Camera-type eye (tissue), 1 donor: ENCODE results near the gene GALT. TPM values are rescaled to one million over a fixed set of nuclear protein-coding genes. Genes with fewer than 3 reads are reported as not detected.

ENCODE experiments used
- total RNA-seq: library from RNA; depleted of rRNA; stranded (reverse); fragments of >200 nt; gene quantifications from one replicate; pipeline ENCODE4 v1.2.3, GENCODE V29; 2014

GALT gene
- total RNA-seq = 60.7 TPM

DNA sequence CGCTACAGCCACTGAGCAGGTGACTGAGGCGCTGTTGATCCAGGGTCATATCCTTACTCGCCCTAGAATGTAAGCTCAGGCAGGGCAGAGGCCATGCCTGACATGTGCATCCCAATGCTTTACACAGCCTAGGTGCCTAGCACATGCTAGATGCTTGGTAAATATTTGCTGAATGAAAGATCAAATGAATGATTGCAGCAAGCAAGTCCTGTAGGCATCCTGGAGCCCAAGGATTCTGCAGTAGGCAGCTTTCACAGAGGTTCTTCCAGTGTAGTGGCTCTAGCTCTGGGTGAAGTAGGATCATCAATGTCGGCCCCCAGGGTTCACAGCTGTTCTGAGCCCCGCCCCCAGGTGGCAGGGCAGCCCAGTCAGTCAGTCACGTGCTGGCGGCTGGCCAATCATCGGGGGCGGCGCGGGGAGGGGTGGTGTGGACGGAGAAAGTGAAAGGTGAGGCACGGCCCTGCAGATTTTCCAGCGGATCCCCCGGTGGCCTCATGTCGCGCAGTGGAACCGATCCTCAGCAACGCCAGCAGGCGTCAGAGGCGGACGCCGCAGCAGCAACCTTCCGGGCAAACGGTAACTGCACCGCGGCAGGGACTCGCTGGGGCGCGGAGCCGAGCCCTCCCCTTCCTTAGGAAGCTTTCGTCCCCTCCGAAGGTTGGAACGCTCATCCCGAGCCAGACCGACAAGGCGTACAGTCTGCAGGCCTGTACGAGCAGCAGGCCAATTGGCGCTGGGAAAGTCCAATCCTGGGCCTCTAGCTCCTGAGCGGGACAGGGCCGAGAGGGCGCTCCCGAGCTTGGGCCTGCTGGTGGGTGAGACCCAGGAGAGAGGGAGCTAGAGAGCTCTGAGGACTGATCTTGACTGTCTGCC, at the start of gene GALT:
Gene GALT (plus strand): TSS at position 465 of the 873 bp plus-strand sequence. CDS start 30 bp downstream, at position 495.

DNA sequence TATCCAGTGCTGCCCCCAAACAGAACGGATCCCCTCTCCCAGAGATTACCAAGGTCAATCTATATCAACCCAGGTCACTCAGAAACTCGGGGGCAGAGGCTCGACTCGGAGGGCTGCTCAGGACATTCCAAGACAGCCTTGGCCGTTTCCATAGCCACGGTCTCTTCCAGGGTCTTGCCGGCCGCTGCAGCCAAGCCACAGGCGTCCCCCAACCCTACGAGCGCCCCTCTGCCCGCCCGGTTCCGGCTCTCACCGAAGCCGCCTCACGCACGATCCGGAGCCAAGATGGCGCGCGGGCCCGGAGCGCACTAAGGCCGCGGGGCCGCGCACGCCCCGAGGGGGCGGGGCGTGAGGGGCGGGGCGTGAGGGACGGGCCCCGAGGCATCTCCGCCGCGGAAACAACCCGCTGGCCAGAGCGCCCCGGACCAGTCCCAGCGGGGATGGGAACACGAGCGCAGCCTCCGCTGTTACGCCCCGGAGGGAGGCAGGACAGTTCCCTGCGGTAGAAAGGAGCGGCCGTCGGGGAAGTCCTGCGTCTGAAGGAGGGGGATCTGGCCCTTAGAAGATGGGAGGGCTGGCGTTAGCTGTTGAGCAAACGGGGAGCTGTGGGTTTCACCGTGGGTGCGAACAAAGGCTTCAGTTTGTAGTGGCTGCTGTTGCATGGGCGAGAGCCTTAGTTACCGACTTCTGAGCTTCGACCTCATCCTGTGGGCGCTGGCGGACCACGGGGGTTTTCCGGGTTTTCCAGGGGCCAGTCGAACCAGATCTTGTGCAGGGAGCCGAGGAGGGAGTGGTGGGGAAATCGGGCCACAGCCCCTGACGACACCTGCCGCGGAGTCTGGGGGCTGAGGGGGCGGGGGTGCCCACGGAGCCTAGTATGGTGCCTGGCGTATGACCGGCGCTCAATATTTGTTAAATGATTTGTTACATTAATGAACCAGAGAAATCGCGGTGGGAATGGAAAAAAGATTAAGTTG, 34.4 kb upstream of the GALT start, which contains the start of gene RPP25L:
Gene RPP25L (minus strand): TSS at position 287 of the 977 bp plus-strand sequence. CDS start 801 bp downstream, outside the sequence.

DNA sequence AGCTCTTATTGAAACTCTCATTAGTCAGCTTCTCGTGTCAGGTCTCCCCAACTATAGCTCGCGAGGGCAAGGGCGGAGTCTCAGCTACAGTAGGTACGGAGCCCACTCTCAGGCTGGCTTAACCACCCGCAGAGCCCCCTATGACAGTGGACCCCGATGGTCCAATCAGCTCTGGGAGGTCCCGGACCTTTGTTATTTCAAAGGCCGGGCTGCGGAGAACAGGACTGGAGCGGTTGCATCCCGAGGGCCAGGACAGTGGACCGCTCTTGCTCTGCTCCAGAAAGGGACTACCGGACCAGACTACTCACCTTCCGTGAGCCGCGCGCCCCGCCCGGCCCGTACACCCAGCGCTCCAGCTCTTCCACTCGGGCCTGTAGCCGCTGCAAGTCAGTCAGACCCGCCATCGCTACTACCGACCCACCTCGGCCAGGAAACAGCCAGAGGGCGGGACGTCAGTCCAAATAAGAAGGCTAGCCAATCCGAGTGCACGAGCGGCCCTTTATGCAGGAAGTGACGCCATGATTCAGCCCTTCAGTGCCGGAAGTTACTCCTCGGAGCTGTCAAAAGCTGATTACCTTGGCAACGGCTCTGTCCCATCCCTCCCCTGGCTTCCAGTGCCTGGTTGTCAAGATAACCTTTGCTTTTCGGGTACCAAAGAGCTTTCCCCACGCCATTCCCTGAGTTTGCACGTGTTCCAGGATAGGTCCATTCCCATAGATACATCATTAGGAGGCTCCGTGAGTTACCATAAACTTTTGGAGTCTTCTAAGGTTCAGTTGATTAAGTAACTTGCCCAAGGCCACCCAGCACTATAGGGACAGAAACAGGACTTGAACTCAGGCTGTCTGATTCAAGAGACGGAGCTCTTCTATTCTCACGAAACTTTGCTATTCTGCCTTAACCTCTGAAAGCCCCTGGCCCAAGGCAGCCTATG, 26.1 kb upstream of the GALT start, which contains the start of gene DCTN3:
Gene DCTN3 (minus strand): TSS at position 435 of the 934 bp plus-strand sequence. CDS start 31 bp downstream, at position 404.

DNA sequence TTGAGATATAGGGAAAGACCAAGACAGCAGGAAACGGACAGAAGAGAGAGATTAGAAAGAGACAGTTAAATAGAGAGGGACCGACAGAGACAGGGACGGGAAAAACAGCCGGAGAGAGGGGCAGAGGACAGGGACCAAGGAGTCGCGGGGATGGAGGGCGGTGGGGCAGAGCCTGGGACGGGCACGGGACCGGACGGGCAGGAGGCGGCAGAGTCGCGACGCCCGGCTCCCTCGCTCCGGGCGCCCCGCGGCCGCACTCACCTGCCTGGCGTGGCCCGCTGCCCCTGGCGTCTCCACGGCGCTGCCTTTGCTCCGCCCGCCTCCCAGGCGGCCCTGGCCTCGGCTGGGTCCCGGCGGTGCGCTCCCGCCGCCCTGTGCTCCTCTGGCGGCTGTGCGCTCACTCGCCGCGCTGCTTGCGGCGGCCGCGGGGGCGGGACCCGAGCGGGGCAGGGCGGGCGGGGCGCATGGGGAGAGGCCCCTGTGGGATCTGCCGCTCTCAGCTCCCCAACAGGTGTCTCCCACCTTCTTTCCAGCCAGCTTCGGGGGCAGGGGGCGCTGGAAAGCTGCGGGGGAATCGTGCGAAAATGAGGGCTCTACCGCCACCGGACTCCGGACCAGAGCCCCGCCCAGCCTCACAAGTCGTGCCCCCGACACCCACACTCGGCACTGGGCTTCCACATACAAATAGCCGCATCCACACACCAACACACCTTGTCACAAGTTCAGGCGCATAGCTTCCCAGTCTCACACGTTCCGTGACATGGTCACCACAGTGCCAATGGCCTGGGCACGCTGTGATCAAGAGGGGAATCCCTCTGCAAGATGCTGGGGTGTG, 17.6 kb upstream of the GALT start, which contains the start of gene ARID3C:
Gene ARID3C (minus strand): TSS at position 411 of the 835 bp plus-strand sequence. CDS start 1,052 bp downstream, outside the sequence.

DNA sequence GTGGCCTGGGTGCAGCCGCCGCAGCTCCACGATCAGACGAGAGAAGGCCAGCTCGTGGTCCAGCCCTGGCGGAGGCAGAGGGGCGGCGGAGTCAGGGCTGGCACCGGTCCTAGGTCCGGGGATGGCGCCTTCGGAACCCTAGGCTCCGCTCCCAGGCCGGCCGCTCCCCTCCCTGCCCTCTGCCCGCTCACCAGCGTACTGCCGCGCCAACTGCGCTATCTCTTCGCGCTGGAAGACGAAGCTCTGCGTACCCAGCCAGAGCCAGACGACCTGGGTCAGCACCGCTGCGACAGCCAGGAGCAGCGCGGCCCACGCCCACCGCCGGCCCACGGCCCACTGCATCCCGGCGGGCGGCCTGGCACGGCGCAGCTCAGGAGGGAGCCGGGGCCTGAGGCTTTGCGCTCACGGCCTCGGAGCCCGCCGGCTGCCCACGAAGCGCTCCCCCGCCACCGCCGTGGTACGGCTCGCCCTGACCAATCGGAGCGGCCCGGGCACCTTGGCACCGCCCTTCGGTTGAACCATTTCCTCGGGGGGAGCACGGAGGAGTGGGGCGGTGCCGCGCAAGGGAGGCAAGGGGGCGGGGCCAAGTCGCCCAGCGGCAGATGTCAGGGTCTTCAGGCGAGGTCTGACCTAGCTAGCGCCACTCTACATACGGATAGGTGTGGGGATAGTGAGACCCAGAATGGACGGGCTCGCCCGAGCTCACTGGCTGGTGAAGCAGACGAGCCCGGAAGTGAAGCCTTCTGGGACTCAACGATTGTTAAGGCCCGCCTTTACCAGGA, 8.9 kb upstream of the GALT start, which contains the start of gene SIGMAR1:
Gene SIGMAR1 (minus strand): TSS at position 432 of the 782 bp plus-strand sequence. CDS start 90 bp downstream, at position 342.

DNA sequence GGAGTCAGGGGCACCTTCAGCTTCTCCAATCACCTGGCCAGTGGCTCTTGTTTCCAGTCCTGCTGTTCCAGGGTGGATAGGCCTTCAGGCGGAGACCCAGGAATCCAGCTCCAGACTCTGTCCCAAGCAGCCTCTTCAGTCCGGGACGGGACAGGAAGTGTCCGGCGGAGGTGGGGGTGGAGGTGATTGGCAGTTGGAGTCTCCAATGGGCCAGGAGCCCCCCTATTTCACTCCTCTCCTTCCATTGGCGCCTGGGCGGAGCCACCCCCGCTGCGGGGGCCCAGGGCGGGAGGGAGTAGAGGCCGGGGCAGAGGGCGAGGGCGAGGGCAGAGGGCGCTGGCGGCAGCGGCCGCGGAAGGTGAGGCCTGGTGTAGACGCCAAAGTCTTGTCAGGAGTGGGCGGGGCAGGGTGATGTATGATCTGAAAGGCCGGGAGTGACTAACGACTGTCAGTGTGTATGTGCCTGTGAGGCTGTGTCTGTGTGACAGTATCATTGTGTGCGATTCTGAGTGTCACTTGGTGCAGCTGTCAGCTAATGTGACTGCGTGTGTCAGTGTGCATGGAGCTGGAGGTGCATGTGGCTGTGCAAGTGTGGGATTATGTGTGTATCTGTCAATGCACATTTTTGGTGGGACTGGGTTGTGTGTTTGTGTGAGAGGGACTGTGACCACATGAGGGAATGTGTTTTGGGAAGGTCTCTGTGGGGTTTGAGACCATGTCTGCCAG, 5.6 kb downstream of the GALT start, which contains the start of gene IL11RA:
Gene IL11RA (plus strand): TSS at position 310 of the 726 bp plus-strand sequence. CDS start 3,033 bp downstream, outside the sequence.

DNA sequence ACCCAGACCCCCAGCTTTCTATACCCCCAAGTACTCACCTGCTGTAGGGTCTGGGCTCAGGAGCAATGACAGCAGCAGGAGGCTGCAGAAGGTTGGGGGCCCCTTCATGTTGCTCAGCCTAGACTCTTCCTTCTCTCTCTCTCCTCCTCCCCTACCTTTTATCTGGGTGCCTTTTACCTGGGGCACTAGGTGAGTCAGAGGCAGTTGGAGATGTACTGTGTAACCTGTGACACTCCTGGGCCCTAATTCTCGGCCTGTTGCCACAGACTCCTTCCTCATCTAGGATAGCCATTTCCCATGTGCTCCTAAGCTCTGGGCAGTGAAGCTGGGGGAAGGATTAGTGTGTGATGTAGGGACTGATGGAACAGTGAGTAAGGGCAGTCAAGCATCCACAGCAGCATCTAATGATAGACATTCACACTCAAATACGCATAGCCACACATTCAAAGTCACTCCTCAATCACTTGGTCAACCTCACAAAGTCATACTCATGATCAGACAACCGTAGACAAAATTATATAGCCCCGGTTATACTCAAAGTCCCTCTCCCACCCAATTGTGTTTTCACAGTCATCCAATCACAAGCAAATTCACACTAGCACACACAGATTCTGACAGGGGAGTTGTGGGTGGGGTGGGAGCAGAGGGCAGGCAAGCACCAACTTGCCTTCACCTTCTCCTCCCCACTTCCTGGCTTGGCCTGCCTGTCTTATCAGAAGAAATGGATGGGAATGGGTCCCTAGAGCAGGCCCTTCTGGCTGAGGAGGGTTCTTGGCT, 16.2 kb downstream of the GALT start, which contains the start of gene CCL27:
Gene CCL27 (minus strand): TSS at position 132 of the 777 bp plus-strand sequence. CDS start 24 bp downstream, at position 108.

DNA sequence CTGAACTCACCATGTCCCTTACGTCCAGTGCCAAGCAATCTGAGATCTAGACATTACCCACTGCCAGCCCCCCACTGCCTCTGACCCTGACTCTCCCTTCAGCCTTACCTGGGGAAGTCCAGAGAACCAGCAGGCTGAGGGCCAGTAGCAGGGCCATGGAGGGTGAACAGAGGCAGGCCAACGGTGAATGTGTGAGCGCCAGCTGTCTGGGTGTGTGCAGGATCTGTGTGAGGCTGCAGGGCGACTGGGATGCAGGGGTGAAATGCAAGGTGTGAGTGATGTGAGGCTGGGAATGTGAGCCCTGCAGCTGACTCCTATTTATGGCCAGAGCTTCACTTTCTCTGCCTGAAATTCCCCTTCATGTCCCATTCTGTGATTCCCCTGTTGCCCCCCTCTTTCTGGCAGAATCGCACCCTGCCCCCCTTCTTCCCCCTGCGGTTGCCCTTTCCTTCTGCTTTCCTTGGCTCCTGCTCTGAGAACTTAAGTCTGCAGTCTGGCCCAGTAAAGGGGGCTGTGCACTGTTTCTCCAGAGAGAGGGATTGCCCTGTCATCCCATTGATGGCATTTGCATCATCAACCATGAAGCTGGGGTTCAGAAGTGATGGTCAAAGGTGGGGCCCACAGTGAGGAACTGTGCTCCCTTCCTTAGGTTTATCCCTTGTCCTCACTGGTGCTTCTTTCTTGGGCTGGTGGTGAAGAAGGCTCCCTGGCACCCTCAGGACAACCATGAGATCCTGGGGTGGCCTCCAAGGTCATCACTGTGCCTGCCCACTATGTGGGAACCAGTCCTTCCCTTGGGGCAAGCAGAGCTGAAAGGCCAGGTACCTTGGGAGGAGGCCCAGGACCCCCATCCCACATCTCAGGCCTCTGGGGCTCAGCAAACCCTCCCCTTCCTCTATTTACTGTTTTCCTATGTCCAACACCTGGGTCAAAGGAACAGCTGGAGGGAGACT, 44.8 kb downstream of the GALT start, which contains the start of gene CCL19:
Gene CCL19 (minus strand): TSS at position 294 of the 953 bp plus-strand sequence. CDS start 137 bp downstream, at position 157.

Other genes with a start within 250 kb of the GALT start
- 13.4 TPM for gene FAM219A, start 188.1 kb upstream of the GALT start, total RNA-seq
- gene DNAI1, start 187.9 kb upstream of the GALT start, total RNA-seq = 0.27 TPM
- gene ENHO, start 123.7 kb upstream of the GALT start, total RNA-seq = 3.4 TPM
- gene CNTFR, start 57.0 kb upstream of the GALT start, total RNA-seq = 23.9 TPM
- gene RPP25L, start 34.6 kb upstream of the GALT start, total RNA-seq = 13.1 TPM
- 93.5 TPM for gene DCTN3, start 26.2 kb upstream of the GALT start, total RNA-seq
- gene ARID3C, start 17.6 kb upstream of the GALT start, total RNA-seq = not detected
- gene SIGMAR1, start 8.9 kb upstream of the GALT start, total RNA-seq = 45.1 TPM
- 84.2 TPM for gene IL11RA, start 5.5 kb downstream of the GALT start, total RNA-seq
- gene CCL27, start 16.0 kb downstream of the GALT start, total RNA-seq = not detected
- gene CCL19, start 44.6 kb downstream of the GALT start, total RNA-seq = not detected
- gene CCL21, start 63.5 kb downstream of the GALT start, total RNA-seq = 16.9 TPM